ENCODE measurements around the gene FAM120B.
A peak's percentile ranks its signal among the peaks of the same experiment; 100 is the strongest.

Gene FAM120B

DNA sequence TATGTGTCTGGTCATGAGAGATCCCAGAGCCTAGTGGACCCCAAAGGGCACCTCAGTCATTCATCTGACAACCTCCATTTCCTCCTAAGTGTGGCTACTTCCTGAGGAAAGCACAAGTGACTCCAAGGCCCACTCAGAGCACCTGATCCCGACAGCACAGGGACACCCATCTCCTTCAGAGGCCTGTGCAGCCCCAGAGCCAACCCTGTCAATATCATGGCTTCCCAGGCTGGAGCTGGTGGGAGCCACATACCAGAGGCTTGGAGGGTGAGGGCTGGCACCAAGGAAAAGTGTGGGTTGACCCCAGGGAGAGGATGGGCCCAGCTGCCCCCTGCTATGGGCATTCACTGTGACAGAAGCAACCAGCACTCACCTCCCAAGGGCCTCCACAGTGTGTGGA is 129.2 kb downstream of the FAM120B start:
- Mint-ChIP-seq H3K4me3 (no peak overlapping the region), H3K27me3 (peaks cover 24% of the 10 kb centered on the region), H3K4me1 (peaks cover 6% of the 10 kb centered on the region), H3K9me3 (peaks cover 0 to 14% of the 10 kb centered on the region in 2 donors), H3K27ac (no peak overlapping the region)
- ATAC-seq (no peak), DNase-seq (no peak)

DNA sequence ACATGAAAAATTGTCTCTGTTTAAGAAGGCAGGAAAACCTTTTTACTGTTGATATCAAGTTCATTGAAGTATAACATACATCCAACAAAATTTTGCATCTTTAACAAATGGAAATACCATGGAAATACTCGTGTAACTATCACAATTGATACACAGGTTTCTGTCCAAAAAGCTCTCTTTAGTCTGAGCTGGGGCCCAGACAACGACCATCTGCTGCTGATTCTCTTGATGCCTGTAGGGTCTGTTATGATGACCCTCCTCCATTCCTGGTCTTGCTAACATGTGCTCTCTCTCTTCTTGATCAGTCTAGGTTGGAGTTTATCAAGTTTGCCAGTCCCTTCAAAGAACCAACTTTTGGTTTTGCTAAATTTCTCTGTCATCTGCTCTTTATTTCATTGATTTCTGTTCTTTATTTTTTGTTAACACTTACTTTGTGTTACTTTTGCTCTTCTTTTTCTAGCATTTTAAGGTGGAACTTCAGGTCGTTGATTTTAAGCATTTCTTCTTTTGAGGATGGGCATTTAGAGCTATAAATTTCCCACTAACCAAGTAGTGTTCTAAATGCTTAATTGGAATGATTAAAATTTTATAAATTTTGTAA is 129.8 kb downstream of the FAM120B start:
- H3K9me3 Mint-ChIP-seq: peaks cover 0 to 14% of the 10 kb centered on the region in 2 donors
- no peak for DNase-seq
- peak overlapping the region in 1 of 2 donors; percentile 52 for H3K27ac Mint-ChIP-seq
- H3K4me1 Mint-ChIP-seq: peaks cover 6% of the 10 kb centered on the region
- H3K4me3 Mint-ChIP-seq: no peak overlapping the region
- peaks cover 24% of the 10 kb centered on the region for H3K27me3 Mint-ChIP-seq
- ATAC-seq: no peak

DNA sequence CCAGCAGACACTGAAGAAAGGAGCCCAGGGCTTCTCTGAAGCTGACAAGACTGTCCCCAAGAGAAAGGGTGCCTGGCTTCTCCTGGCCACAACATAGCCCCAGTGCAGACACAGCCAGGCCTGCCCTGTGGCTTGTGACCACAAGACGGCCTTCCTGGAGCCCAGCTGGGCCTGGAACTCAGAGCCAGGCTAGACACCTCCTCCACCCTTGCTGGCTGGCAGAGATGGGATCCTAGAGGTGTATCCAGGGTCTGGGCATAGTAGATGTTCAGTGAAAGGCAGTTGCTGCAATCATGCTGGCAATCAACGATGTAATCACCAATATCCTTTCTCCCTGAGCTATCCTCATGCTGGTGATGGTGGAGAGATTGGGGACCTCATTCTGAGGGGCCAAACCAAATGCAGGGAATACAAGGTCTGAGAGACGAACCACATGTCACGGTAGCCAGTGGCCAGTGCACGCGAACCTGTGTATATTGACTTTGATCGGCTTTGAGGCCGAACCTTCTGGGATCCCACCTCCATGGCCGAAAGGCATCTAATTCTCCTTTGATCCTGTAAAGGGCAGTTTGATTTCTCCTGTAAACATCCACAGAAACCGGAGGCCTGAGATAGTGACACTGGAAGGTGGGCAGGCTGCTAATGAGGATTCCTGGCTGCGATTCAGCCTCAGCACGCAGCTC is 131.3 kb downstream of the FAM120B start:
- ATAC-seq (no peak), DNase-seq (no peak)
- peaks cover 0 to 14% of the 10 kb centered on the region in 2 donors for H3K9me3 Mint-ChIP-seq
- H3K4me1 Mint-ChIP-seq: peaks cover 6% of the 10 kb centered on the region
- peaks cover 24% of the 10 kb centered on the region for H3K27me3 Mint-ChIP-seq
- H3K27ac Mint-ChIP-seq: no peak overlapping the region
- H3K4me3 Mint-ChIP-seq: peak overlapping the region; percentile 35 to 41

DNA sequence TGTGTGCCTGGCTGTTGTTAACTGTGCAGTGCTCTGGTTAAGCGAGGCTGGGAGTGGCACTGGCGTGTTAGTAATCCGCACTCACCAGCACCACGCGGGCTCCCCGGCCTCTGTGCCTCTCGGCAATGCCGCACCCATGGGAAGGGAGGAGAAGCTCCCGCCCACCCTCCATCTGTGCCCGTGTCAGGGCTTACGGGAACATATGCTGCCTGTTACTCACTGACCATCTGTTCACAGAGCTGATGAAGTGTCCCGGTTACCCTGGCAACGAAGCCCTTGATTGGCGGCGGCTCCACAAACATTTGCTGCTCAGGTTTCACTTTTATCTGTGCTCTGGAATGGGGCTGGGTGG is 131.8 kb downstream of the FAM120B start:
- Mint-ChIP-seq H3K9me3 (peaks cover 0 to 14% of the 10 kb centered on the region in 2 donors), H3K27me3 (peaks cover 24% of the 10 kb centered on the region), H3K4me3 (peak overlapping the region; percentile 35 to 41), H3K27ac (no peak overlapping the region), H3K4me1 (peaks cover 6% of the 10 kb centered on the region)
- peak in 1 of 2 donors; percentile 44 for DNase-seq
- ATAC-seq: peak; percentile 77

DNA sequence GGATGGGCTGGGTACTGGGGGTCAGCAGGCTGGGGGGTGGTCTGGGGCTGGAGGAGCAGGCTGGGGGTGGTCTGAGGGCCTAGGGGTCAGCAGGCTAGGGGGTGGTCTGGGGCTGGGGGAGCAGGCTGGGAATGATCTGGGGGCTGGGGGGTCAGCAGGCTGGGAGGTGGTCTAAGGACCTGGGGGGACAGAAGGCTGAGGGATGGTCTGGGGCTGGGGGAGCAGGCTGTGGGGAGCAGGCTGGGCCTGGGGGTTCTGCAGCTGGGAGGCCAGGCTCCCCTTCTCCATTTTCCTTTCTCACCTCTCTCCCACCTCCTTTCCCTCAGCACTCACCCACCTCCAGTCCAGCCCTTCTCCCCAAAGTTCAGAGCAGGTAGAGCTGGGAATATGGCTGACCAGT is 132.3 kb downstream of the FAM120B start:
- Mint-ChIP-seq H3K27me3 (peaks cover 24% of the 10 kb centered on the region), H3K9me3 (peaks cover 0 to 14% of the 10 kb centered on the region in 2 donors), H3K4me1 (peaks cover 6% of the 10 kb centered on the region), H3K4me3 (peak overlapping the region; percentile 29 to 35), H3K27ac (no peak overlapping the region)
- ATAC-seq (no peak), DNase-seq (no peak)

DNA sequence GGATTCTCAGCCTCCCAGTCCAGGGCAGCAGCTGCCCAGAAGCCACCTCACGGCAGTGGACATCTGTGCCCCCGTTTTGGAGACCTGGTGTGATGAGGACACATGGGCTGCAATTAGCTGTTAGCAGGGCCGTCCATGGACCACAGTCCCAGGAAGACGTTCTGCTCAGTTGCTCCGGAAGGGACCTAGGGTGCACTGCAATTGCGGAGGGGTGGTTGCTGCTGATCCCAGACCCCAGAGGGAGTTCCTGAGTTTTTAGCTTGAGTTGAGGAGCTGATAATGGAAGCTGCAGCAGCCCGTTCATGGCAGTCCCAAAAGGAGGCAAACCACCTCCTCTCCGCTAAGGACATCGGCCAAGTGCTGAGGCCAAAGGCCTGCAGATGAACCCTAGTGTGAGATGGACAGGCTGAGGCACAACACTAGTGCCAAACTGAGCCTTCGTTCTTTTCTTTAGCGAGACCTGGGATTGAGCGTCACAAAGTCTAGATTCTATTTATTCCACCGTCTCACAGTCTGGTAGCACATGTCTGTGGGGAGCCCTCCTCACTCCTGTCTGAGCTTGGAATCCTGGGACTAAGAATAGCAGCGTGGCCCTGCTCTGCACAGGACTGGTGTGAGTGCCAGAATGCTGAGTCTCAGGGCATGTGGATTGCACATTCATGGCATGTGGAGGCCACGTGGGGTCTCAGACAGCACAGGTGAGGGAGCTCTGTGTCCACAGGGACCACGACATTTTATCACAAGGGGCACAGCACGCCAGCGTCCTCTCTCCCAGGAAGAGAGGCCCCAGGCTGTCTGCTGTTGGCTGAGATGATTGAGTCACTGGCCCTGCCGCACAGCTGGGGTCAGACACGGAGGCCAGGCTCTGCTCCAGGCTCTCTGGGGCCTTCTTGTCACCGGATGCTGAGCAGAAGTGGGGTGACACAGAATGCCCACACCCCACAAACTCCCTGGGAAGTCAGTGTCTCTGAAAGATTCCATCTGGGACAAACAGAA is 133.1 kb downstream of the FAM120B start:
- Mint-ChIP-seq H3K4me3 (no peak overlapping the region), H3K9me3 (peaks cover 0 to 14% of the 10 kb centered on the region in 2 donors), H3K4me1 (peaks cover 6% of the 10 kb centered on the region), H3K27ac (no peak overlapping the region), H3K27me3 (peaks cover 17% of the 10 kb centered on the region)
- no peak for ATAC-seq
- no peak for DNase-seq

DNA sequence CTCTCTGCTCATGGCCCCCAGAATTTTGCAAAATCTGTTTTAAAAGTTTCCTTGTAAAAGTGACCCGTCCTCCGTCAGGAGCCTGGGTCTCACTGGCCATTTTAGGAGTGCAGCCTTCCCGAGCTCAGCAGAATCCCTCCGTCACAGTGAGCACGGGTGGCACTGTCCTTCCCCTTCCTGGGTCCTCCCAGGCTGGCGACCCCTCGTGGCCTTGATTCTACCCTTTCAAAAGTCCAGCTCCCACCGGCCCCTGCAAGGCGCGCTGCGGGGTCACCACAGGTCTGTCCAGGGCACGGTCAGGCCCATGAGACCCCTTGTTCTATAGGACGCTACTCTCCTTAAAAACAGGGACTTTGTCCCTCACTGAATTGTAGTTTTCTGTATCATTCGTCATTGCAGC is 133.9 kb downstream of the FAM120B start:
- peaks cover 6% of the 10 kb centered on the region for H3K4me1 Mint-ChIP-seq
- DNase-seq: no peak
- ATAC-seq: no peak
- peaks cover 16% of the 10 kb centered on the region for H3K27me3 Mint-ChIP-seq
- peak overlapping the region in 1 of 2 donors; percentile 86 for H3K27ac Mint-ChIP-seq
- H3K4me3 Mint-ChIP-seq: no peak overlapping the region
- peaks cover 0 to 14% of the 10 kb centered on the region in 2 donors for H3K9me3 Mint-ChIP-seq

DNA sequence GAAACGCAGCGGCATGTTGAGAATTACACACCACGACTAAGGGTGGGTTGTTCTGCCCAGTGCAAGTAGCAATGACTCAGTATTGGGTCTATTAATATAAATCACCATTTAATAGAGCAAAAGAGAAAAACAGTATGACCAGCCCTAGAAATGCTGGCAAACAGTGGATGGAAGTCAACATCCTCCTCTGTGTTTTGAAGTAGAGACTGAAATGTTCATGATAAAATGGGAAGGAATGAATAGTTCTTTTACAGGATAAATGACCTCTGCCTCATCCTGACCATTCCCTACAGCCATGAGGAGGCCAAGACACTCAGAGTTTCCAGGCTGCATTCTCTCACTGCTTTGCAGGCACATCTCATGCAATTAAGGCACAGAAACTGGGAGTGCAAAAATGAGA is 134.8 kb downstream of the FAM120B start:
- Mint-ChIP-seq H3K4me1 (peaks cover 6% of the 10 kb centered on the region), H3K4me3 (no peak overlapping the region), H3K27ac (no peak overlapping the region), H3K27me3 (peaks cover 16% of the 10 kb centered on the region), H3K9me3 (peaks cover 0 to 5% of the 10 kb centered on the region in 2 donors)
- no peak for DNase-seq
- no peak for ATAC-seq

DNA sequence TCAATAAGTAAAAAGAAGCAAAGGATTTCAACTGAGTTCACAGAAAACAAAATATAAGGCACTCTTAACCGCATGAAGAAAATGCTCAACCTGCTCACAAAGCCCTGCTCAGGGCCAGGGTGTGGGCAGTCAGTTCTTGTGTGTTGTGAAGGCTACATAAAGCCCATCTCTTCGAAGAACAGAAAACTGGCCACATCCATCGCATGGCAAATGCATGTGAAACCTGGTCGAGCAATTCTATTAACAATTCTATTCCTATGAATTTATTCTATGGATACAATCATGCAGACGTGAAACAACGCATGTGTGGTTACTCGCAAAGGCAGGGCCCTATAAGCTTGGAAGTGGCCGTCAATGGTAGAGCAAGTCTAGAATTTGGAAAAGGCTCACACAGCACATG is 136.0 kb downstream of the FAM120B start:
- ATAC-seq (no peak), DNase-seq (no peak)
- H3K27ac Mint-ChIP-seq: no peak overlapping the region
- no peak overlapping the region for H3K4me3 Mint-ChIP-seq
- H3K4me1 Mint-ChIP-seq: peaks cover 6% of the 10 kb centered on the region
- no peaks in the 10 kb centered on the region for H3K9me3 Mint-ChIP-seq
- peaks cover 19% of the 10 kb centered on the region for H3K27me3 Mint-ChIP-seq

DNA sequence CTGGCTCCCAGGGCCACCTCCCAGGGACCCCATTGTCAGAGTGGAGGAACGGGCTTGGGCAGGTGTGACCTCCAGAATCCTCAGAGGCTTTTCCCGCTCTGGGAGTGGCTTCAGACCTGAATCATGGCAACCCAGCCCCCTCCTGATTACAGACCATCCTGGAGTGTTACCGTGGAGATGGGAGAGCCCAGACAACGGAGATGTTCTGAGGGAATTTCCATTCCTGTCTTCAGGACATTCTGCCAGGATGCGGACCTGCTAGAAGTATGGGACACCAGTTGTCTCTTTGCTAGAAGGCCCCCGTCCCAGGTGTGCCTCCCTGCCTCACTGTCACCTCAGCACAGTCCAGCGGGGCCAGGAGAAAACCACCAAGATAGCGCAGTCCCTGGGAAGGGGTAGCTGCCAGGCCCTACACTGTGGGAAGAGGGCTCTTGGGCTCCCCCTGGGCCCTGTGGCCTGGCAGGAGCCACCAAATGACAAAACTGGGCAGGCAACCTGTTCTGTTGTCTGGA is 136.6 kb downstream of the FAM120B start:
- Mint-ChIP-seq H3K9me3 (no peaks in the 10 kb centered on the region), H3K27me3 (peaks cover 18% of the 10 kb centered on the region), H3K4me1 (peaks cover 3% of the 10 kb centered on the region), H3K27ac (no peak overlapping the region), H3K4me3 (no peak overlapping the region)
- DNase-seq (no peak), ATAC-seq (no peak)

DNA sequence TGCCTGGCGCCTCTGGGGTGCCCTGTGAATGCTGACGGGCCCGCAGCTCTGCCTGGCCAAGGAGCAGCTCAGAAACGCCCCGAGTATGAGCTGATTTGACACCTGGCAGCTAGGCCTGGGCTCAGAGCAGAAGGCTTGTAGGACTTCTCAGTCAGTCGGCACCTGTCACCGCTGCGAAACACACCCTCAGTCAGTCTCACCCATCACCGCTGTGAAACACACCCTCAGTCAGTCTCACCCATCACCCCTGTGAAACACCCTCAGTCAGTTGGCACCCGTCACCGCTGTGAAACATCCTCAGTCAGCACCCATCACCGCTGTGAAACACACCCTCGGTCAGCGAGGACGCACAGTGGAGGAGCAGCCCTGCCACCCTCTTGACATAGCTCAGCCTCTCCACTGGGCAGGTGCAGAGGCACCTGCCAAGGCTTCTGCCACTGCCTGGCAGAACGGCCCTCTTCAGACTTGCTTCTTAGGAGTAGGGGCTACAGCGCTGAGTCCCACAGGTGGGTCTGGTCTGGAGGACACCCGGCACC is 137.6 kb downstream of the FAM120B start:
- Mint-ChIP-seq H3K27ac (peak overlapping the region in 1 of 2 donors; percentile 50), H3K4me1 (no peaks in the 10 kb centered on the region), H3K9me3 (no peaks in the 10 kb centered on the region), H3K27me3 (peaks cover 14% of the 10 kb centered on the region), H3K4me3 (no peak overlapping the region)
- DNase-seq (no peak), ATAC-seq (no peak)

DNA sequence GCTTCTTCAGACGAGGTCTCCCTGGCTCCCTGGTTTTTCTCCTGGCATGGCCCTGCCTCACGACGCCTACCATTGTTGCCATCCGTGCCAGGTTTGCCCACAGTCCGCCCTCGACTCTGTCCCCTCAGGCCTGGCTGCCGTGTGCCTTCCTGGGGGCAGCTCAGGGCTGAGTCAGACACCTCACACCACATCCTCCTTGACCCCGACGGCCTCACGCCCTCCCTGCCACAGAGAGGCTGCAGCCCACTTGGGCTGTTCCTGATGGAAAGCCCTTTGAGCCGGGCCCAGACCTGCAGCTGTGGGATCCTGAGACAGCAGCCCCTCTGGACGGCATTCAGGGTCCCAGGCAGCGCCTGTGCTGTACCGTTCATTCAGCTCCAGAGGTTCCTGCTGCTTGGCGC is 138.3 kb downstream of the FAM120B start:
- no peaks in the 10 kb centered on the region for H3K4me1 Mint-ChIP-seq
- no peak for ATAC-seq
- H3K9me3 Mint-ChIP-seq: no peaks in the 10 kb centered on the region
- no peak for DNase-seq
- peaks cover 9% of the 10 kb centered on the region for H3K27me3 Mint-ChIP-seq
- no peak overlapping the region for H3K4me3 Mint-ChIP-seq
- H3K27ac Mint-ChIP-seq: no peak overlapping the region

DNA sequence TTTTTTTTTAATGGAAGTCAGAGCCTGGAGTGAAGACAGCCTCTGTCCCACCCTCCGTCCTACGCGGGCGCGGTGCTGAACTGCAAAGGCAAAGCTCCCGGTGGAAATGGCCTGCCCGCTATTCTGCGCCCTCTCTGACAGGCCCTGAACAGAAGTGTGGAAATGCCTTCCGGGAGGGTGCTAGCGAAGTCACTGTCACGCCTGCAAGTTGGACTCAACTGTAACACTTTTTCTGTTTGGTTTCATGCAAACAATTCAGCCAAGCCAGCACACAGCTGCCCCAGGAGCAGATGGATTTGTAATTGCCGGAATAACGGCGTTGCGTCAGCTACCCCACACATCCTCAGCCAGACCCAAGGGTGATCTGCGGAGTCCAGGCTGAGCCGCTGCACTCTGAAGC is 138.9 kb downstream of the FAM120B start:
- peaks cover 9% of the 10 kb centered on the region for H3K27me3 Mint-ChIP-seq
- no peak overlapping the region for H3K4me3 Mint-ChIP-seq
- DNase-seq (no peak), ATAC-seq (no peak)
- H3K9me3 Mint-ChIP-seq: no peaks in the 10 kb centered on the region
- no peaks in the 10 kb centered on the region for H3K4me1 Mint-ChIP-seq
- no peak overlapping the region for H3K27ac Mint-ChIP-seq

DNA sequence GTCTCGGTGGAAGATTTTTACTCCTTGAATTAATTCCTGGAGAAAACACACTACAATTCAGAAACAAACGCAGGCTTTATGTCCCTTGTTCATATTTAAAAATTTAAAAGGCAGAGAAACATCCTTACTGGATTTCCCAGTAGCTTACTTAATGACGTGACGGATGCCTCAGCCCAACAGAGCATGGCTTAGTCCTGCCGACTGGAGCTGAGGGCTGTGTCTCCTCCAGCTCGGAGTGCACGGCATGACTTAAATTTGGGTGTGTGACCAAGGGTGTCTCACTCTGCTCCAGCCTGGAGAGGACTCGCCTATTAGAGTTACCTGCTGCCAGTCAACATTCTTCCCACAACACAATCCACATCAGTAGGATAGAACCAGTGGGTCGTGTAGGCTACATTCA is 139.4 kb downstream of the FAM120B start:
- DNase-seq: no peak
- no peaks in the 10 kb centered on the region for H3K4me1 Mint-ChIP-seq
- no peak overlapping the region for H3K27ac Mint-ChIP-seq
- ATAC-seq: no peak
- no peaks in the 10 kb centered on the region for H3K9me3 Mint-ChIP-seq
- H3K4me3 Mint-ChIP-seq: no peak overlapping the region
- H3K27me3 Mint-ChIP-seq: peaks cover 9% of the 10 kb centered on the region

DNA sequence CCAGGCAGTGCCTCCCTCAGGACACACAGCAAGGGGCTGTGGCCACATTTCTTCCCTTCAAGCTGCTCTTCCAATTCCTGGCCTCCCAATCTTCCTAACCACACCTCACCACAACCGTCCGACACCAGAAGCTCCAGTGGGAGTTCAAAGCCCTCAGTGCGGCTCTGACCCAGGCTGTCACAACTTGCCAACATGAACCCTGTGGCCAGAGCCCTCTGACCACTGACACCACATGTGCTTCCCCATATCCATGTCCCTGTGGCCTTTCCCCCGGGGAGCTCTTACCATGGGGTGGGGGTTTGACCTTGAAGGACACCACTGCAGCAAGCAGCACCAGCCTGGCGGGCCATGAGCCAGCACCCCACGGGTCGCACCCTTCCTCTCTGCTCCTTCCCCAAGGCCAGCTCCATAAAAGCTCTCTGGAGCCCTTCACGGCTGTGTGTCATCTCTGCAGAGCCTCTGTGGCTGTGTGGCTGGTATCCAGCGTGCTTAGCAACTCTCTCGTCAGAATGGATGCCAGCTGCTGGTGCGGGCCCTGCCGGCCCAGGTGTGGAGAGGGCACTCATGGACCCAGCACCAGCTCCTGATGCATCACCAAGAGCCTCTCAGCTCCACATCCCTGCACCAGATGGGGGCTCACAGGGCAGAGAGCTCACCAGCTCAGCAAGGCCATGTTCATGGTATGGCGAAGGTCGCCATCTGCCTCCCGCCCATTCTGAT is 140.4 kb downstream of the FAM120B start:
- peaks cover 9% of the 10 kb centered on the region for H3K27me3 Mint-ChIP-seq
- no peak for ATAC-seq

More for the DNA sequence above, 140.4 kb downstream of the FAM120B start:
- H3K4me1 Mint-ChIP-seq: no peaks in the 10 kb centered on the region
- no peaks in the 10 kb centered on the region for H3K9me3 Mint-ChIP-seq
- DNase-seq: no peak
- H3K27ac Mint-ChIP-seq: peak overlapping the region in 1 of 2 donors; percentile 64
- H3K4me3 Mint-ChIP-seq: no peak overlapping the region

All from stimulated activated naive CD8-positive, alpha-beta T cell treated with anti-CD3 and anti-CD28 coated beads, Interleukin-15, amount 100 ng/mL, for 72 hours (primary cell).